MM.1S (cell line): ENCODE data around the gene TRABD2B.

Source experiments
- DNase-seq: peaks from one replicate; pipeline ENCODE4 v3.0.0-alpha.2; 2015
- H2AFZ ChIP-seq: fragments of 300-600 bp; sonication (generic); 2 replicates; pipeline ENCODE4 v1.6.0; 2016; ENCODE audit warnings: antibody characterized with exemption, low read length
- H3F3A ChIP-seq: fragments of 300-600 bp; sonication (generic); 2 replicates; pipeline ENCODE4 v1.6.1; 2016; ENCODE audit warnings: mild to moderate bottlenecking, antibody characterized with exemption, low read length, moderate library complexity, mixed read lengths; ENCODE audit not compliant: insufficient read depth
- H3K27ac ChIP-seq: fragments of 300-600 bp; sonication (generic); 2 replicates; pipeline ENCODE4 v1.5.1; 2016; ENCODE audit warnings: mild to moderate bottlenecking, low read length
- H3K27me3 ChIP-seq: fragments of 300-600 bp; sonication (generic); replicated peaks from 2 replicates; pipeline ENCODE4 v1.6.0; 2016; ENCODE audit warnings: low read length; ENCODE audit not compliant: insufficient read depth
- H3K36me3 ChIP-seq: fragments of 300-600 bp; sonication (generic); replicated peaks from 2 replicates; pipeline ENCODE4 v1.6.1; 2016; ENCODE audit warnings: mild to moderate bottlenecking, low read length, mixed read lengths; ENCODE audit not compliant: insufficient read depth
- H3K4me1 ChIP-seq: fragments of 300-600 bp; sonication (generic); 2 replicates; pipeline ENCODE4 v1.6.1; 2016; ENCODE audit warnings: low read length, mixed read lengths
- H3K4me2 ChIP-seq: fragments of 300-600 bp; sonication (generic); 2 replicates; pipeline ENCODE4 v1.6.0; 2016; ENCODE audit warnings: low read depth, low read length
- H3K4me3 ChIP-seq: fragments of 300-600 bp; sonication (generic); 2 replicates; pipeline ENCODE4 v1.5.1; 2016; ENCODE audit warnings: low read length, mixed read lengths
- H3K79me2 ChIP-seq: fragments of 300-600 bp; sonication (generic); 2 replicates; pipeline ENCODE4 v1.6.1; 2016; ENCODE audit warnings: mixed run types, low read length, mixed read lengths
- H3K9ac ChIP-seq: fragments of 300-600 bp; sonication (generic); 2 replicates; pipeline ENCODE4 v1.6.1; 2016; ENCODE audit warnings: low read length, mixed read lengths
- H3K9me2 ChIP-seq: fragments of 300-600 bp; sonication (generic); replicated peaks from 2 replicates; pipeline ENCODE4 v1.6.1; 2016; ENCODE audit warnings: mild to moderate bottlenecking, low read length, mixed read lengths; ENCODE audit not compliant: insufficient read depth
- H3K9me3 ChIP-seq: fragments of 300-600 bp; sonication (generic); replicated peaks from 2 replicates; pipeline ENCODE4 v1.6.1; 2016; ENCODE audit warnings: mild to moderate bottlenecking, low read length, mixed read lengths; ENCODE audit not compliant: insufficient read depth
- H4K20me1 ChIP-seq: fragments of 300-600 bp; sonication (generic); 2 replicates; pipeline ENCODE4 v1.6.1; 2016; ENCODE audit warnings: mild to moderate bottlenecking, low read length, moderate library complexity, mixed read lengths; ENCODE audit not compliant: insufficient read depth
- EZH2 ChIP-seq: fragments of 300-600 bp; sonication (generic); optimal IDR thresholded peaks from 2 replicates; pipeline ENCODE3; 2017; ENCODE audit warnings: low read depth, mild to moderate bottlenecking, antibody characterized with exemption, low read length, mixed read lengths
- EZH2phosphoT487 ChIP-seq: fragments of 300-600 bp; sonication (generic); IDR thresholded peaks from 2 replicates; pipeline ENCODE4 v1.6.1; 2018; ENCODE audit warnings: antibody characterized with exemption, low read length
- TF ChIP-seq, protein P1 (sequence below): fragments of 300-600 bp; sonication (generic); IDR thresholded peaks from 2 replicates; pipeline ENCODE4 v1.5.1; 2016; ENCODE audit warnings: antibody characterized with exemption, low read length, mixed read lengths

Gene TRABD2B

GRCh38 chr1:47907177-47907528 is 90.0 kb downstream of the TRABD2B start:
- no peak for DNase-seq
- TF ChIP-seq EZH2phosphoT487 (no peak), EZH2 (no peak)
- TF ChIP-seq, protein P1, sequence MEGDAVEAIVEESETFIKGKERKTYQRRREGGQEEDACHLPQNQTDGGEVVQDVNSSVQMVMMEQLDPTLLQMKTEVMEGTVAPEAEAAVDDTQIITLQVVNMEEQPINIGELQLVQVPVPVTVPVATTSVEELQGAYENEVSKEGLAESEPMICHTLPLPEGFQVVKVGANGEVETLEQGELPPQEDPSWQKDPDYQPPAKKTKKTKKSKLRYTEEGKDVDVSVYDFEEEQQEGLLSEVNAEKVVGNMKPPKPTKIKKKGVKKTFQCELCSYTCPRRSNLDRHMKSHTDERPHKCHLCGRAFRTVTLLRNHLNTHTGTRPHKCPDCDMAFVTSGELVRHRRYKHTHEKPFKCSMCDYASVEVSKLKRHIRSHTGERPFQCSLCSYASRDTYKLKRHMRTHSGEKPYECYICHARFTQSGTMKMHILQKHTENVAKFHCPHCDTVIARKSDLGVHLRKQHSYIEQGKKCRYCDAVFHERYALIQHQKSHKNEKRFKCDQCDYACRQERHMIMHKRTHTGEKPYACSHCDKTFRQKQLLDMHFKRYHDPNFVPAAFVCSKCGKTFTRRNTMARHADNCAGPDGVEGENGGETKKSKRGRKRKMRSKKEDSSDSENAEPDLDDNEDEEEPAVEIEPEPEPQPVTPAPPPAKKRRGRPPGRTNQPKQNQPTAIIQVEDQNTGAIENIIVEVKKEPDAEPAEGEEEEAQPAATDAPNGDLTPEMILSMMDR = no peak

GRCh38 chr1:47906527-47907176 is 90.5 kb downstream of the TRABD2B start:
- no peaks in the 10 kb centered on the region for H3K4me1 ChIP-seq
- H3K4me3 ChIP-seq = no peak overlapping the region
- H3K27ac ChIP-seq = no peak overlapping the region
- TF ChIP-seq, protein P1 = no peak
- TF ChIP-seq EZH2 (no peak), EZH2phosphoT487 (no peak)
- no peak overlapping the region for H2AFZ ChIP-seq
- DNase-seq = no peak
- H3F3A ChIP-seq = no peaks in the 10 kb centered on the region
- H3K79me2 ChIP-seq = no peaks in the 10 kb centered on the region
- no peak overlapping the region for H3K4me2 ChIP-seq
- no peaks in the 10 kb centered on the region for H3K36me3 ChIP-seq
- H3K9me3 ChIP-seq = no peaks in the 10 kb centered on the region
- H3K27me3 ChIP-seq = no peaks in the 10 kb centered on the region
- H4K20me1 ChIP-seq = no peaks in the 10 kb centered on the region
- no peaks in the 10 kb centered on the region for H3K9me2 ChIP-seq
- no peak overlapping the region for H3K9ac ChIP-seq

More at GRCh38 chr1:47907177-47907528, 90.0 kb downstream of the TRABD2B start:
- no peak overlapping the region for H3K4me3 ChIP-seq
- H3K9me2 ChIP-seq = no peaks in the 10 kb centered on the region
- H3K4me1 ChIP-seq = no peaks in the 10 kb centered on the region
- no peak overlapping the region for H3K4me2 ChIP-seq
- H3K9me3 ChIP-seq = no peaks in the 10 kb centered on the region
- no peaks in the 10 kb centered on the region for H3K36me3 ChIP-seq
- no peak overlapping the region for H3K9ac ChIP-seq
- no peaks in the 10 kb centered on the region for H3K27me3 ChIP-seq
- H3K79me2 ChIP-seq = no peaks in the 10 kb centered on the region
- H3K27ac ChIP-seq = no peak overlapping the region
- H3F3A ChIP-seq = no peaks in the 10 kb centered on the region
- no peaks in the 10 kb centered on the region for H4K20me1 ChIP-seq
- no peak overlapping the region for H2AFZ ChIP-seq

DNA sequence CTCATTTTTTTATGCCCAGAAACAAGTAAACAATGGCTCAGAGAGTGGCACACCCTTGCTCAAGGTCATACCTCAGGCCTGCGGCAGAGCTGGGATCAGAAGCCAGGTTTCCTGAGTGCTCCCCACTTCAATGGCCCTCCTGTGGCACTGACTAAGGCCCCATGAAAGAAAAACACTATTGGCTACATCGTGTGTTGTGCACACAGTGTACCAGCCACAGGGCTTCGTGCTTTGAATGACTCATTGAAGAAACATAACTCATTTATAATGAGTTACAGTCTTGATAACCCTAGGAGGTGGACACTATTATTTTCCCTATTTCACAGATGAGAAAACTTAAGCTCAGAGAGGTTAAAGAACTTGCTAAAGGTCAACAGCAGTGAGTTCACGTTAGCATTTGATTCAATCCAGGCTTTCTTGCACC is 91.2 kb downstream of the TRABD2B start:
- no peak for TF ChIP-seq EZH2
- TF ChIP-seq EZH2phosphoT487 = no peak
- TF ChIP-seq, protein P1 = no peak

More for the DNA sequence above, 91.2 kb downstream of the TRABD2B start:
- H3K4me3 ChIP-seq = no peak overlapping the region
- no peak overlapping the region for H2AFZ ChIP-seq
- no peaks in the 10 kb centered on the region for H3K4me1 ChIP-seq
- no peak overlapping the region for H3K4me2 ChIP-seq
- H3K9me3 ChIP-seq = no peaks in the 10 kb centered on the region
- no peaks in the 10 kb centered on the region for H3K9me2 ChIP-seq
- no peak overlapping the region for H3K27ac ChIP-seq
- no peaks in the 10 kb centered on the region for H3K27me3 ChIP-seq
- H3K36me3 ChIP-seq = no peaks in the 10 kb centered on the region
- no peaks in the 10 kb centered on the region for H3F3A ChIP-seq
- no peaks in the 10 kb centered on the region for H4K20me1 ChIP-seq
- no peaks in the 10 kb centered on the region for H3K79me2 ChIP-seq
- no peak for DNase-seq
- no peak overlapping the region for H3K9ac ChIP-seq
